Gastroesophageal sphincter (tissue), 4 donors: Measurements from ENCODE around the gene CENPX. TPM values are rescaled to one million over a fixed set of nuclear protein-coding genes. Genes with fewer than 3 reads are reported as not detected.

Experiments used
- ATAC-seq: fragments of 150-250 bp; one replicate; pipeline ENCODE4 v1.9.1; 2016; ENCODE audit warnings: mild to moderate bottlenecking, moderate library complexity
- H3K27ac ChIP-seq, 4 donors: fragments of 200-600 bp; sonication (generic) in 3 of 4; 1 replicate in 3 of 4; 2 replicates in 1 of 4; pipeline ENCODE4 v1.5.1; 2016 to 2019
- H3K27me3 ChIP-seq: fragments of 200-600 bp; sonication (generic); one replicate; pipeline ENCODE4 v1.5.1; 2019
- H3K36me3 ChIP-seq, 2 donors: fragments of 200-600 bp; sonication (generic); one replicate each; pipeline ENCODE4 v1.5.1; 2019; ENCODE audit warnings: control low read depth in 1 of 2
- H3K4me1 ChIP-seq, 3 donors: fragments of 200-600 bp; sonication (generic); 1 replicate in 2 of 3; 2 replicates in 1 of 3; pipeline ENCODE4 v1.5.1; 2016 to 2019; ENCODE audit warnings: control low read depth in 2 of 3
- H3K4me3 ChIP-seq, 2 donors: fragments of 200-600 bp; sonication (generic); one replicate each; pipeline ENCODE4 v1.5.1; 2019; ENCODE audit warnings: mild to moderate bottlenecking in 1 of 2, moderate library complexity in 1 of 2
- H3K9me3 ChIP-seq, 3 donors: fragments of 200-600 bp; sonication (generic); one replicate each; pipeline ENCODE4 v1.5.1; 2017 to 2019; ENCODE audit warnings: control low read depth in 2 of 3
- EP300 ChIP-seq: sonication (generic); formaldehyde crosslinking; IDR thresholded peaks from one replicate; pipeline ENCODE4 v1.6.1; 2017; ENCODE audit warnings: antibody characterized with exemption, mild to moderate bottlenecking
- POLR2A ChIP-seq, 2 donors: fragments of 450-650 bp; IDR thresholded peaks; one replicate each; pipeline ENCODE4 v1.6.1; 2017; ENCODE audit warnings: antibody characterized with exemption in 2 of 2, mild to moderate bottlenecking in 2 of 2, moderate library complexity in 1 of 2
- POLR2AphosphoS5 ChIP-seq: sonication (generic); formaldehyde crosslinking; IDR thresholded peaks from one replicate; pipeline ENCODE4 v1.6.1; 2017; ENCODE audit warnings: antibody characterized with exemption
- WGBS, 2 donors: methylation state at CpG; one replicate each; pipeline ENCODE4 v1.1.5; 2018; ENCODE audit warnings: low coverage in 1 of 2; 5-methylcytosine and 5-hydroxymethylcytosine counted together
- total RNA-seq, 4 donors: library from RNA; depleted of rRNA; stranded (reverse); fragments of >200 nt; gene quantifications; one replicate each; pipeline ENCODE4 v1.1.0, GENCODE V29; 2016
- TF ChIP-seq, protein P1 (sequence below), 4 experiments: fragments of 200-600 bp in 2 of 4; fragments of 450-650 bp in 2 of 4; sonication (generic) in 1 of 4; IDR thresholded peaks; one replicate each; pipeline ENCODE4 v1.5.1; 2017 to 2019; ENCODE audit warnings: antibody characterized with exemption in 4 of 4, mild to moderate bottlenecking in 2 of 4, moderate library complexity in 2 of 4

The CENPX gene
- total RNA-seq, 4 donors from 2014 or later: 65.3 to 110 (median 78.8) TPM

DNA sequence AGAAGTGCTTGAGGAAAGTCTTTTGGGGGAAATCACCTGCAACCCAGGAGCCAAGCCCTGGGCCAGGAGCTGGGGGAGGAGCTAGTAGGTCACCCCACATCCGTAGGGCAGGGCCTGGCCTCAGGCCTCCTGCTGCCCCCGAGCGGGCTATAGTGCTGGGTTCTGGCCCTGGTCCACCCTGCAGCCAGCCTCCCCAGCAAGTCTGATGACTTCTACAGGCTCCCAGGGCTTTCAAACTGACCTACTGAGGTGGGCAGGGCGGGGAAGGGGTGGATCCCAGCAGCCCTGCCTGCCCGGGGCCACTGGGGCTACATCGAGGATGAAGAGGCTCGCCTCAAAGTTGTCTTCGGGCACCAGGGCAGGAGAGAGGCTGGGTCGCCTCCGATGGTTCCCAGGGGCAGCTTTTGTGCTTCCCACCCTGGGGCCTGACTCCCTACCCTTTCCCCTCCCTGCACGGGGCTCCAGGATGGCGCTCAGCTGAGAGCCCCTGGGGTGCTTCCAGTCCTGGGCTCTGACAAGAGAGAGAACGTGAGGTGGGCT is 5.0 kb downstream of the CENPX start:
- TF ChIP-seq POLR2AphosphoS5 (no peak), POLR2A (IDR thresholded peaks at IDR 0.05) (no peak), EP300 (no peak)
- TF ChIP-seq, protein P1, sequence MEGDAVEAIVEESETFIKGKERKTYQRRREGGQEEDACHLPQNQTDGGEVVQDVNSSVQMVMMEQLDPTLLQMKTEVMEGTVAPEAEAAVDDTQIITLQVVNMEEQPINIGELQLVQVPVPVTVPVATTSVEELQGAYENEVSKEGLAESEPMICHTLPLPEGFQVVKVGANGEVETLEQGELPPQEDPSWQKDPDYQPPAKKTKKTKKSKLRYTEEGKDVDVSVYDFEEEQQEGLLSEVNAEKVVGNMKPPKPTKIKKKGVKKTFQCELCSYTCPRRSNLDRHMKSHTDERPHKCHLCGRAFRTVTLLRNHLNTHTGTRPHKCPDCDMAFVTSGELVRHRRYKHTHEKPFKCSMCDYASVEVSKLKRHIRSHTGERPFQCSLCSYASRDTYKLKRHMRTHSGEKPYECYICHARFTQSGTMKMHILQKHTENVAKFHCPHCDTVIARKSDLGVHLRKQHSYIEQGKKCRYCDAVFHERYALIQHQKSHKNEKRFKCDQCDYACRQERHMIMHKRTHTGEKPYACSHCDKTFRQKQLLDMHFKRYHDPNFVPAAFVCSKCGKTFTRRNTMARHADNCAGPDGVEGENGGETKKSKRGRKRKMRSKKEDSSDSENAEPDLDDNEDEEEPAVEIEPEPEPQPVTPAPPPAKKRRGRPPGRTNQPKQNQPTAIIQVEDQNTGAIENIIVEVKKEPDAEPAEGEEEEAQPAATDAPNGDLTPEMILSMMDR (IDR thresholded peaks at IDR 0.05): no peak
- WGBS, 2 donors: 100% methylated on average over 3 of the region's 13 CpGs; no CpG with 5 or more reads in 1 of the 2 donors
- Histone ChIP-seq H3K4me1 (peaks cover 0 to 31% (median 17%) of the 10 kb centered on the region in 3 donors), H3K27me3 (no peaks in the 10 kb centered on the region), H3K27ac (no peak overlapping the region), H3K4me3 (no peak overlapping the region), H3K9me3 (no peaks in the 10 kb centered on the region), H3K36me3 (peaks cover 0 to 28% of the 10 kb centered on the region in 2 donors)
- ATAC-seq: no peak

DNA sequence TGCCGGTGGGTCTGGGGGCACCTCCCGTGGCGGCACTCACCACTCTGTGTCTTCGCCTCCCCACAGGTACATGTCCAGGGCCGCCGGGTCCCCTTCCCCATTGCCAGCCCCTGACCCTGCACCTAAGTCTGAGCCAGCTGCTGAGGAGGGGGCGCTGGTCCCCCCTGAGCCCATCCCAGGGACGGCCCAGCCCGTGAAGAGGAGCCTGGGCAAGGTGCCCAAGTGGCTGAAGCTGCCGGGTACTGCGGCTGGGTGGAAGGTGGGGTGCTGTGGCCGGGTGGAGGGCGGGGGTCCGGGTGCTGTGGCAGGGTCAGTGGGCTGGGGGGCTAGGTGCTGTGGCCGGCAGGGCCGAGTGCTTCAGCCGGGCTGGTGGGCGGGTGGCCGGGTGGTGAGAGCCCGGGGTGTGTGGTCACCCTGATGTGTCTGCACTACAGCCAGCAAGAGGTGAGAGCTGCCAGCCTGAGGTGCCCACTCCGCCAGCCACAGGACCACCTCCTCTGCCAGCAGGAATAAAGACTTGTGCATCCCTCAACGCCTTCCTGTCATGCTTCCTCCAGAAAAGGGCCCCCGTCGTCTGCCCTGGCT is 5.7 kb downstream of the CENPX start:
- H3K36me3 ChIP-seq: peaks cover 0 to 34% of the 10 kb centered on the region in 2 donors
- WGBS, 2 donors: no CpG with 5 or more reads among the region's 24 CpGs
- no peaks in the 10 kb centered on the region for H3K9me3 ChIP-seq
- peaks cover 0 to 25% (median 12%) of the 10 kb centered on the region in 3 donors for H3K4me1 ChIP-seq
- ATAC-seq: no peak
- TF ChIP-seq, protein P1 (IDR thresholded peaks at IDR 0.05): no peak
- TF ChIP-seq POLR2A (IDR thresholded peaks at IDR 0.05) (no peak), EP300 (no peak)
- H3K4me3 ChIP-seq: no peak overlapping the region
- no peaks in the 10 kb centered on the region for H3K27me3 ChIP-seq
- H3K27ac ChIP-seq: no peak overlapping the region

DNA sequence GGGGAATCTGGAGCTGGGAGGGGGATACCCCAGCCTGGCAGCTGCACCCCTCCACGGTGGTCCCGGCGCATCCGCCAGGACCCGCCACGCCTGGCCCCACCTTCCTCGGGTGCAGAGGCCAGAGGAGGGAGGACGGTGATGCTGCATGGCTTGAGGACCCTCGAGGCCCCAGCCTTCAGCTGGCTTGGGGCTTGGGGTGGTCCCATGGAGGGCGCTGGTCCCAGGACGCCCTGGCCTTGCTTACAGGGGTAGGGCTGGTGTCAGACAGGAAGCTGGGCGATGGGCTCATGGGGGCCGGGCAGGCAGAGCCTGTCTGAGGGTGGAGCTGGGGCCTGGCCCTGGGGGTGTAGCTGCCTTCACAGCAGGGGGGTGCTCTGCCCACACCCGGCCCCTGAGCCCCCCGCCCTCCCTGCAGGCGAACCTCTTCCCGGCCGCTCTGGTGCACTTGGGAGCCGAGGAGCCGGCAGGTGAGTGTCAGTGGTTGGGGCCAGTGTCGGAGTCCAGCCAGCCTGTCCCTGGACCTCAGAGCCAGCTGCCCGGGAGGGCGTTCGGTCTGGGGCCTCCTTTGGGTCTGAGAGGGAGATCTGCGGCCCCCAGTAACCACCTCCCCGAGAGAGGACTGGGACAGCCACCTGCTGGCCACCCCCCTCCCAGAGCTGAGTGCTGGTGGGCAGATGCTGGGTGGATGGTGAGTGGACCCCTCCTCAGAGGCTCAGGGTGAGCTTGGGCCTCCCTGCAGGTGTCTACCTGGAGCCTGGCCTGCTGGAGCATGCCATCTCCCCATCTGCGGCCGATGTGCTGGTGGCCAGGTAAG is 6.4 kb downstream of the CENPX start:
- H3K4me3 ChIP-seq: no peak overlapping the region
- H3K9me3 ChIP-seq: no peaks in the 10 kb centered on the region
- no peaks in the 10 kb centered on the region for H3K27me3 ChIP-seq
- H3K36me3 ChIP-seq: peaks cover 0 to 41% of the 10 kb centered on the region in 2 donors
- WGBS, 2 donors: 90% methylated on average over 2 of the region's 28 CpGs; no CpG with 5 or more reads in 1 of the 2 donors
- TF ChIP-seq POLR2A (IDR thresholded peaks at IDR 0.05) (no peak), POLR2AphosphoS5 (no peak)
- no peak for ATAC-seq
- H3K27ac ChIP-seq: no peak overlapping the region
- peaks cover 0 to 18% (median 5%) of the 10 kb centered on the region in 3 donors for H3K4me1 ChIP-seq

DNA sequence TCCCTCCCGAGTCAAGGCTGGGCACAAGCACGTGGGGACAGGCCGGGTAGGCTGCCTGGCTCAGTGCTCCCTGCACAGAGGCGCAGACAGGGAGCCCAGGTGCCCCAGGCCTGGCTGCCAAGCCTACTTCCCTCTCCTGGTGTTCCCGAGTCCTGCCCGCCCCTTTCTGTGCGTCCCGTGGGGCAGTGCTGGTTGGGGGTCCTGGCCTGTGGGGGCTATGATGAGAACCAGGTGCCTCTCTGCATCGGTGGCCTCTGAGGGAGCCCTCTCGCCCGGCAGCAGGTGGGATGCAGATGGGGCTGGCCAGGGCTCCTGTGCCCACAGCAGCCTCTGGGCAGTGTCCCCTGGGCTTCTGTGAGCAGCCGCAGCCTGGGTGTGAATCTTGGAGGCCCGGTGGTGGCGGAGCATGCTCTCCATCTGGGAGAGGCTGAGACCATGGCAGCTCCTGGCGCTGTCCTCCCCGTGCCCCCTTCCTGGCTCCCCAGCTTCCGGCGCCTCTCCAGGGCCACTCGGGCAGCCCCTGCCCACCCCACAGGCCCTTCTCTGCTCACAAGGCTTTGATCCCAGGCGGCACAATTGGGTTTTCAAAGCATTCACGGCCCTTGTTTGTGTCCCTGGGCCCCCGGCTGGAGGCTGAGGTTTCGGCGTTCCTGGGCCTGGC is 7.2 kb downstream of the CENPX start:
- peaks cover 0 to 49% of the 10 kb centered on the region in 2 donors for H3K36me3 ChIP-seq
- WGBS, 2 donors: 70% methylated on average over 2 of the region's 24 CpGs; no CpG with 5 or more reads in 1 of the 2 donors
- no peak for ATAC-seq

DNA sequence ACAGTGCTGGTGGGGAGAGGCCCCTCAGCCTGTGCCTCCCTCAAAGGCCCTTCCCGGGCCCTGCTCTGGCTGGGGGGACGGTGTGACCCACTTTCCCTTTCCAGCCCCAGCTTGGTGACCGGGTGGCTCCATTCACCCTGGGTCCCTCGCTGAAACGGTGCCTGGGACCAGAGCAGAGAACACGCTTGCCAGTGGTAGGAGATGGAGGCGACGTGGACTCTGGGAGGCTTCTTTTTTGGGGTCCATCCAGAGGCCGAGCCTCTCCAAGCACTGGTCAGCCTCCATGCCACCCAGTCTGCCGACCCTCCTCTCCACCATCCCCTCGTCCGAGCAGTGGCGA is 7.7 kb downstream of the CENPX start:
- Histone ChIP-seq H3K27me3 (no peaks in the 10 kb centered on the region), H3K36me3 (peaks cover 0 to 52% of the 10 kb centered on the region in 2 donors), H3K4me1 (peaks cover 0 to 5% (median 0%) of the 10 kb centered on the region in 3 donors), H3K4me3 (no peak overlapping the region), H3K27ac (no peak overlapping the region), H3K9me3 (no peaks in the 10 kb centered on the region)
- no peak for ATAC-seq
- WGBS, 2 donors: no CpG with 5 or more reads among the region's 13 CpGs
- TF ChIP-seq POLR2AphosphoS5 (no peak), POLR2A (IDR thresholded peaks at IDR 0.05) (no peak), EP300 (no peak)
- TF ChIP-seq, protein P1 (IDR thresholded peaks at IDR 0.05): no peak

More for the DNA sequence above, 7.2 kb downstream of the CENPX start:
- Histone ChIP-seq H3K27me3 (no peaks in the 10 kb centered on the region), H3K4me1 (peaks cover 0 to 10% (median 0%) of the 10 kb centered on the region in 3 donors), H3K9me3 (no peaks in the 10 kb centered on the region), H3K27ac (no peak overlapping the region), H3K4me3 (no peak overlapping the region)
- TF ChIP-seq, protein P1 (IDR thresholded peaks at IDR 0.05): no peak
